Measurements from ENCODE around the gene THG1L. TPM values are rescaled to one million over a fixed set of nuclear protein-coding genes. Genes with fewer than 3 reads are reported as not detected.

THG1L gene
- total and polyA plus RNA-seq, 10 of the 15 experiments (the other 5 are each of a cell fraction or from before 2014, with no cell fraction given): 24.8 to 58.0 (median 34.5) TPM

- Histone ChIP-seq H3K4me2 (ENCODE audit: control insufficient read depth, insufficient read depth) (no peak overlapping the region), H3K4me1 (ENCODE audit: control insufficient read depth, insufficient read depth, low read length) (peaks cover 7% of the 10 kb centered on the region; the same call in 1 of the 2 replicates), H4K20me1 (ENCODE audit: control insufficient read depth, insufficient read depth) (no peaks in the 10 kb centered on the region), H3K4me3 (no peak overlapping the region), H3K27me3 (replicated peaks in 1 of 2; ENCODE audit: control insufficient read depth in 2 of 2, insufficient read depth in 2 of 2, low read length in 1 of 2) (no peaks in the 10 kb centered on the region), H3K27ac (ENCODE audit: control insufficient read depth, insufficient read depth) (no peak overlapping the region), H3K9ac (ENCODE audit: control insufficient read depth, insufficient read depth, low read length) (no peak overlapping the region), H3K79me2 (ENCODE audit: control insufficient read depth, insufficient read depth, low read length) (no peaks in the 10 kb centered on the region; the same call in 1 of the 2 replicates), H2AFZ (ENCODE audit: control insufficient read depth, low read depth, low read length) (no peak overlapping the region), H3K36me3 (ENCODE audit: control insufficient read depth in 2 of 2, insufficient read depth in 2 of 2, low read length in 1 of 2) (peaks cover 0 to 3% of the 10 kb centered on the region in 2 experiments; a peak in 1 of 4 replicates), H3K9me3 (replicated peaks; ENCODE audit: control insufficient read depth, insufficient read depth, low read length) (no peaks in the 10 kb centered on the region)
- TF ChIP-seq, protein P1, sequence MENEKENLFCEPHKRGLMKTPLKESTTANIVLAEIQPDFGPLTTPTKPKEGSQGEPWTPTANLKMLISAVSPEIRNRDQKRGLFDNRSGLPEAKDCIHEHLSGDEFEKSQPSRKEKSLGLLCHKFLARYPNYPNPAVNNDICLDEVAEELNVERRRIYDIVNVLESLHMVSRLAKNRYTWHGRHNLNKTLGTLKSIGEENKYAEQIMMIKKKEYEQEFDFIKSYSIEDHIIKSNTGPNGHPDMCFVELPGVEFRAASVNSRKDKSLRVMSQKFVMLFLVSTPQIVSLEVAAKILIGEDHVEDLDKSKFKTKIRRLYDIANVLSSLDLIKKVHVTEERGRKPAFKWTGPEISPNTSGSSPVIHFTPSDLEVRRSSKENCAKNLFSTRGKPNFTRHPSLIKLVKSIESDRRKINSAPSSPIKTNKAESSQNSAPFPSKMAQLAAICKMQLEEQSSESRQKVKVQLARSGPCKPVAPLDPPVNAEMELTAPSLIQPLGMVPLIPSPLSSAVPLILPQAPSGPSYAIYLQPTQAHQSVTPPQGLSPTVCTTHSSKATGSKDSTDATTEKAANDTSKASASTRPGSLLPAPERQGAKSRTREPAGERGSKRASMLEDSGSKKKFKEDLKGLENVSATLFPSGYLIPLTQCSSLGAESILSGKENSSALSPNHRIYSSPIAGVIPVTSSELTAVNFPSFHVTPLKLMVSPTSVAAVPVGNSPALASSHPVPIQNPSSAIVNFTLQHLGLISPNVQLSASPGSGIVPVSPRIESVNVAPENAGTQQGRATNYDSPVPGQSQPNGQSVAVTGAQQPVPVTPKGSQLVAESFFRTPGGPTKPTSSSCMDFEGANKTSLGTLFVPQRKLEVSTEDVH (IDR thresholded peaks at IDR 0.05; ENCODE audit: low read depth, partially characterized antibody): no peak
- TF ChIP-seq EP300 (IDR thresholded peaks at IDR 0.05; ENCODE audit: borderline replicate concordance in 1 of 2, control insufficient read depth in 1 of 2, low read depth in 2 of 2, low read length in 2 of 2): no peak
- no peak for TF ChIP-seq SRF (IDR thresholded peaks at IDR 0.05; ENCODE audit: low read depth in 2 of 2, low read length in 2 of 2)
- no peak for TF ChIP-seq NRF1 (conservative IDR thresholded peaks at IDR 0.05; ENCODE audit: low read depth, low read length)
- TF ChIP-seq, protein P2, sequence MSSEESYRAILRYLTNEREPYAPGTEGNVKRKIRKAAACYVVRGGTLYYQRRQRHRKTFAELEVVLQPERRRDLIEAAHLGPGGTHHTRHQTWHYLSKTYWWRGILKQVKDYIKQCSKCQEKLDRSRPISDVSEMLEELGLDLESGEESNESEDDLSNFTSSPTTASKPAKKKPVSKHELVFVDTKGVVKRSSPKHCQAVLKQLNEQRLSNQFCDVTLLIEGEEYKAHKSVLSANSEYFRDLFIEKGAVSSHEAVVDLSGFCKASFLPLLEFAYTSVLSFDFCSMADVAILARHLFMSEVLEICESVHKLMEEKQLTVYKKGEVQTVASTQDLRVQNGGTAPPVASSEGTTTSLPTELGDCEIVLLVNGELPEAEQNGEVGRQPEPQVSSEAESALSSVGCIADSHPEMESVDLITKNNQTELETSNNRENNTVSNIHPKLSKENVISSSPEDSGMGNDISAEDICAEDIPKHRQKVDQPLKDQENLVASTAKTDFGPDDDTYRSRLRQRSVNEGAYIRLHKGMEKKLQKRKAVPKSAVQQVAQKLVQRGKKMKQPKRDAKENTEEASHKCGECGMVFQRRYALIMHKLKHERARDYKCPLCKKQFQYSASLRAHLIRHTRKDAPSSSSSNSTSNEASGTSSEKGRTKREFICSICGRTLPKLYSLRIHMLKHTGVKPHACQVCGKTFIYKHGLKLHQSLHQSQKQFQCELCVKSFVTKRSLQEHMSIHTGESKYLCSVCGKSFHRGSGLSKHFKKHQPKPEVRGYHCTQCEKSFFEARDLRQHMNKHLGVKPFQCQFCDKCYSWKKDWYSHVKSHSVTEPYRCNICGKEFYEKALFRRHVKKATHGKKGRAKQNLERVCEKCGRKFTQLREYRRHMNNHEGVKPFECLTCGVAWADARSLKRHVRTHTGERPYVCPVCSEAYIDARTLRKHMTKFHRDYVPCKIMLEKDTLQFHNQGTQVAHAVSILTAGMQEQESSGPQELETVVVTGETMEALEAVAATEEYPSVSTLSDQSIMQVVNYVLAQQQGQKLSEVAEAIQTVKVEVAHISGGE (CRISPR knock-in tag; IDR thresholded peaks at IDR 0.05): no peak
- TF ChIP-seq ZNF687 (IDR thresholded peaks at IDR 0.05): no peak
- TF ChIP-seq SUPT20H (IDR thresholded peaks at IDR 0.05; ENCODE audit: borderline replicate concordance, control insufficient read depth, low read depth, low read length): no peak
- TF ChIP-seq DPF2 (IDR thresholded peaks at IDR 0.05): no peak
- TF ChIP-seq SMC3 (IDR thresholded peaks at IDR 0.05; ENCODE audit: borderline replicate concordance, low read length): no peak
- TF ChIP-seq SREBF1 (IDR thresholded peaks at IDR 0.05; ENCODE audit: low read length): no peak
- TF ChIP-seq ZNF207 (IDR thresholded peaks at IDR 0.05; ENCODE audit: borderline replicate concordance): no peak
- no peak for TF ChIP-seq BMI1 (IDR thresholded peaks at IDR 0.05; ENCODE audit: borderline replicate concordance)
- no peak for TF ChIP-seq ATF7 (IDR thresholded peaks at IDR 0.05; ENCODE audit: low read depth)
- TF ChIP-seq SMARCA5 (IDR thresholded peaks at IDR 0.05): no peak
- RAD21 ChIA-PET (ENCODE audit: unreplicated experiment): interaction anchor here (0.7 kb wide), 1 partner anchor 12 kb away, joined by 3 read pairs; no protein-coding TSS in a partner anchor
- DNase-seq (ENCODE audit: low read depth, low spot score) (no peak), FAIRE-seq (no peak), ATAC-seq (no peak)
- SMC1A ChIA-PET (ENCODE audit: uncharacterized antibody, unreplicated experiment): interaction anchor here (0.6 kb wide), 1 partner anchor 1250 kb away, joined by 3 read pairs; no protein-coding TSS in a partner anchor
- intact Hi-C loops (cut with micrococcal nuclease; ENCODE audit: unreplicated experiment) (loop anchor here (10.0 kb wide), 2 partner anchors 495 to 605 kb away; partner anchors contain the start of gene MED7), in situ Hi-C loops (cut with MboI) (no loop called here)
- 81% methylated on average over 11 of the region's 11 CpGs for WGBS (ENCODE audit: insufficient coverage, insufficient replicate concordance, low lambda C conversion rate, missing lambda C conversion rate)
- no TSS peak for BruUV-seq (replicated peaks)
- CTCF ChIA-PET: interaction anchor here (0.8 to 3.3 kb wide), 2 partner anchors 11 to 80 kb away, joined by 3 to 19 read pairs; no protein-coding TSS in a partner anchor
- POLR2A ChIA-PET: no interaction called here
Measured at GRCh38 chr5:157749462-157749799, 18.2 kb downstream of the THG1L start.

Data from GM12878 (cell line).